Muscle layer of colon (tissue), 2 donors: Measurements from ENCODE around the gene LRRC8D.

ENCODE experiments used
- H3K27ac ChIP-seq: one replicate; pipeline ENCODE4 v1.7.0; 2013; ENCODE audit warnings: low read depth, mild to moderate bottlenecking, low read length, moderate library complexity
- H3K27me3 ChIP-seq, 2 donors: one replicate each; pipeline ENCODE4 v1.7.0; 2013; ENCODE audit warnings: low read length in 2 of 2, mild to moderate bottlenecking in 2 of 2; ENCODE audit not compliant: insufficient read depth in 2 of 2, control insufficient read depth in 1 of 2
- H3K36me3 ChIP-seq: one replicate; pipeline ENCODE4 v1.7.0; 2013; ENCODE audit warnings: mild to moderate bottlenecking, low read length; ENCODE audit not compliant: insufficient read depth
- H3K4me1 ChIP-seq: one replicate; pipeline ENCODE4 v1.7.0; 2013; ENCODE audit warnings: mild to moderate bottlenecking, low read length; ENCODE audit not compliant: insufficient read depth
- H3K4me3 ChIP-seq, 2 donors: one replicate each; pipeline ENCODE4 v1.7.0; 2013; ENCODE audit warnings: low read length in 2 of 2, low read depth in 1 of 2, mild to moderate bottlenecking in 1 of 2, moderate library complexity in 1 of 2
- H3K9ac ChIP-seq: one replicate; pipeline ENCODE4 v1.7.0; 2013; ENCODE audit warnings: low read length
- H3K9me3 ChIP-seq: one replicate; pipeline ENCODE4 v1.7.0; 2013; ENCODE audit warnings: mild to moderate bottlenecking, low read length
- donor health status: abdominal sarcoma.
- donor health status: Adenocarcinoma of cecum.

Gene LRRC8D

DNA sequence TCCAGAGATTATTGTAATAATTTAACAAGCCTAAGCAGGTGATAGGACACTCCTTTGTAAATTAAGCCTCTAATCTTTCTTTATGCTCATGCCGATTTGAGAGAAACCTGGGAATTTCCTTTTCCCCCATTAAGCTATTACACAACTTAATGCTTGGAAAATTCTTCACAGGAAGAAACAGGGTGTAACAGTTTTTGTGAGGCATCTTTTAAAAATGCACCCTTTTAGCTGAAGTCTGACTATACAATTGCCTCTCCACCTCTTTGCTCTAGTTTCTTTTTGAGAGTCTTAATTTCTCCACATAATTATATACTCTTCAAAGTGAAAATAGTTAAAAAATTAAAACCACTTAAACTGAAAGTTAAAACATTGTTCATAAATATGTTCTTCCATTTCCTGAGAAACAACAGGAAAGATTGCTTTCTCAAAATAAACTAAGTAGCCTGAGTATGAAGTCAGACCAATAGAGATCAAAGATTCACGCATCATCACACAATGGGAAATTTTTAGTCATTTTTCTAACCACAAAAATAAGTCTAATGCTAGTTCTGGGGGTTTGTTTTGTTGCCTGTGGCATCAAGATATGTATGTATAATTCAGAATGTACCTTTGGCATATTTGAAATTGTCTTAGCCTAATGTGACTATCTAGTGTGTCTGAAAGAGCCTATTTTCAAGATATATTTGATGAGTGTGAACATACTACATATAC, 34.7 kb downstream of the LRRC8D start:
- Histone ChIP-seq H3K4me1 (no peaks in the 10 kb centered on the region), H3K36me3 (no peaks in the 10 kb centered on the region), H3K9ac (no peak overlapping the region), H3K27ac (no peak overlapping the region), H3K27me3 (no peaks in the 10 kb centered on the region), H3K4me3 (no peak overlapping the region), H3K9me3 (no peaks in the 10 kb centered on the region)

DNA sequence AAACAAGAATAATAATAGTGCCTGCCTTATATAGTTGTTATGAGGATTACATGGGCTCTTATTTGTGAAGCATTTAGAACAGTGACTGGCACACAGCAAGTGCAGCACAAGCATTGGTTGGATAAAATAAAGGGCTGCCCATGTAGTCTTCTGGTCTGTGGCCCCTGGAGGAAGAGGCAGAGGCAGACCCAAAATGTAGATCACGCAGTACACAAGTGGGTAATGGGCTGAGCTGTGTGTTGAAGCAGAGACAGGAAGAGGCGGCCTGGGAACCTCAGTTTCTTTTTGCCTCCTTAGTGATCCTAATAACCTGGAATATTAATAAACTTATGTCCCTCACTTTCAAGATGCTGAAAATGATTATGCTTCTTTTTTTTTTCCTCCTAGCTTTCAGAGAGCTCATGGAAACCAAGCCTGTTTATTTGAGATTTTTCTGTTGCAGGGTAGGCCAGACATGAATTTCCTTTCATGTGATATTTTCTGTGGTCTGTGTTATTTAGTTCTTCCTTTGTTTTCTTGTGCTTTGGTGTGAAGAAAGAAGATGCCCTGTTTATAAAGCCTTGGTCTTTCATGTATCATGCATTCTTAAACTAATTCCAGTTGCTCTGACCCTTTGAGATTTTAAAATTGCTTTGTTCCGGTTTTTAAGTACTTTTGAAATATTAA, 42.5 kb downstream of the LRRC8D start:
- H3K4me3 ChIP-seq = no peak overlapping the region
- H3K4me1 ChIP-seq = no peaks in the 10 kb centered on the region
- no peak overlapping the region for H3K9ac ChIP-seq
- H3K27ac ChIP-seq = no peak overlapping the region
- no peaks in the 10 kb centered on the region for H3K36me3 ChIP-seq
- no peaks in the 10 kb centered on the region for H3K9me3 ChIP-seq
- H3K27me3 ChIP-seq = no peaks in the 10 kb centered on the region

DNA sequence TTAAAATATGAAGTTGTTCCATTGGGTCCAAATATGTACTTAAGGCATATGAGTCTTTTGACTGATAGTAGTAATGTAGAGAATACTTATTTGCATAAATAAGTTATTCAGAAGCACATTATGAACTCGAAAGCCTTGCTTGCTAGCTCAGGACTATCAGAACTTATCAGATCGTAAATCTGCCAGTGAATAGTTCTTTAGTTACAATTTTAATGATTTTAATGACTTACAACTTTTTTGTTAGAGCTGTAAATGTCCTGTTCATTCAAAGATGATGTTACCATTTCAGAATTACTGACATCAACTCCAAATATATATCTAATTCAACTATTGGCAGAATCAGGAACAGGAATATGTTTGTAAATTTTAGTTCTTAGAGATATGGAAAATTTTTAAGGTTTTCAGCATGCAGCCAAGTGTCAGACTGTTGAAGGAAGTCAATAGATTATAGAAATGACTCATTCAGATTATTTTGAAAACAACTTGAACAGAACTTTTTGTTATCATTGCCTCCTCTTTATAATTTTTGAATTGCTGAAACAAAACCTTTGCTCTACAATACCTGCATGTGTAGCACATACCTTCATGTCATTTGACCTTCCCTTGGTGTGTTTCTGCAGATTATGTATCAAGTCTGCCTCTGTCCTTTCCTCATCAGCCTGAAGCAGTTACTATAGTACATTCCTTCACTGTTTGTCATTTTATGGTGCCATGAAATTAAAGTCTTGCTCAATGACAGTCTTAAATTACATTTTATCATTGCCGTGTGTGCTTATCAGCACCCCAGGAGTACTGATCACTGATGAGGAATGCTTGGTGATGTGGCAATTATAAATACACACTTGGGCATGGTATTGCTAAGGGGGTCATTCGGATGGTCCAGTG, 44.9 kb downstream of the LRRC8D start:
- H3K27me3 ChIP-seq = no peaks in the 10 kb centered on the region
- H3K9me3 ChIP-seq = no peaks in the 10 kb centered on the region
- no peak overlapping the region for H3K27ac ChIP-seq
- H3K4me1 ChIP-seq = no peaks in the 10 kb centered on the region
- no peak overlapping the region for H3K9ac ChIP-seq
- no peak overlapping the region for H3K4me3 ChIP-seq
- H3K36me3 ChIP-seq = no peaks in the 10 kb centered on the region

DNA sequence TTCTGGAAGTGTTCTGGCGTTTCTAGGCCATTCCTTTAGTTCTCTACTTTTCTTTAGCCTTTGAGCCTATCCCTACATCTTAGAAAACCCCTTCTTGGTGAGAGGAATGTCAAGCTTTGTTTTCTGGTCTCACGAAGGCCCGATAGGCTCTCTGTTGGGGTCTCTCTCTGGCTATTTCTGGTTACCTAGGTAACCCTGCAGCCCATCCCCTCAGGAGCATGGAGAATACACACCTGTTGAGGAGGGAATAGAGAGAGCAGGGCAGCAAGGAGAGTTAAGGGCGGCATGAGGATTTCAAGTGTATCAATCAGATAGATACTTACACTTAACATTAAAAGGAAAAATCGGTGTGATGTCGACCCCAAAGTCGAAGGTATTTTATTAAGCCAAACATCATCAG, 45.7 kb downstream of the LRRC8D start:
- Histone ChIP-seq H3K27ac (no peak overlapping the region), H3K9me3 (no peaks in the 10 kb centered on the region), H3K4me1 (no peaks in the 10 kb centered on the region), H3K4me3 (no peak overlapping the region), H3K36me3 (no peaks in the 10 kb centered on the region), H3K27me3 (no peaks in the 10 kb centered on the region), H3K9ac (no peak overlapping the region)

DNA sequence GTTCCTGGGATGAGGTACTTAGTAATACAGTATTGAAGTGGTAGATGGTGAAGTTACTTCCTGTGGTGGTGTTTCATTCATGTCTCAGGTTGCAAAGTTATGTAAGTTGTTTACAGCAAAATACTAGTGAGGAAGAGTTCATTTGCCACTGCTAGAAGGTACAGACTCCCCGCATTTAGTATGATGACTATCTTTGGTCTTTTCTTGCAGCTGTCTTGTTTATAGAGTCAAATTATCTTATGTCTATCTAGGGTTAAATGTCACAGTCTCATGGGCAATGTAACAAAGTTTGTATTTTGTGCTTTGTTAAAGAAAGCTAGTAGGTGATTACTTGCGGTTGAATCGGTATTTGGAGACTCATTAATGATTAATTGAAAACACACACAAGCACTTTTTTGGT, 50.2 kb downstream of the LRRC8D start:
- H3K27ac ChIP-seq = no peak overlapping the region
- H3K4me3 ChIP-seq = no peak overlapping the region
- peaks cover 10% of the 10 kb centered on the region for H3K4me1 ChIP-seq
- no peaks in the 10 kb centered on the region for H3K27me3 ChIP-seq
- H3K36me3 ChIP-seq = no peaks in the 10 kb centered on the region
- H3K9me3 ChIP-seq = no peaks in the 10 kb centered on the region
- no peak overlapping the region for H3K9ac ChIP-seq

DNA sequence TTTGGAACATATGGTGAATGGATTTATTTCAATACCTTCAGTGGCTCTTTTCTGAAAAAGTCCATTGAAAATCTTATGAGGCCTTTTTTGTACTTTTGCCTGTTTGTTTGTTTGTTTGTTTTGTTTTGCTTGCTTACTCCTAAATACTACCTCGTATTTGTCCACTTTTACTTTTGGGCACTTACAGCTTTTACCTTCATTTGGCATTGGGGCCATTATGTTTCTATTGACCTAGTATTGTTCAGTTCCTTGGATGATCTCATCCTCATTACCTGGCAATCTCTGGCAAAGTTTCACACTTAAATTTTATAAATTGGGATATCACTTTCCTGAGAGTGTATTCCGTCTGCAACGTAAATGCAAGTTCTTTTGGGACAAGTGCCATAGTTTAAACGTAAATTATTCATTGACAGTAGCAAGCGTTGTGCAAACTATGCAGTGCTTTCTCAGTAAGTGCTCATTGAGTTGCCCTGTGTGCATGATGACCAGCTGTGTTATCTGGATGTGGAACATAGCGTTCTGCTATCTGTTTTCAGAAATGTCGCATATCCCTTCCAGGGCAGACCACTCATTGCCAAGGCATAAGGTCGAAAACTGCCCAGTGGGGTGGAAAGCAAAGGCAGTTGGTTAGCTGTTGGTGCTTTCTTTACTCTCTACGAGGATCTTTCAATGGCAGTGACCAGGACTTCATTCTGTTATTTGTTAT, 51.1 kb downstream of the LRRC8D start:
- Histone ChIP-seq H3K27ac (no peak overlapping the region), H3K27me3 (no peaks in the 10 kb centered on the region), H3K4me3 (no peak overlapping the region), H3K36me3 (no peaks in the 10 kb centered on the region), H3K4me1 (peaks cover 10% of the 10 kb centered on the region), H3K9me3 (no peaks in the 10 kb centered on the region), H3K9ac (no peak overlapping the region)

DNA sequence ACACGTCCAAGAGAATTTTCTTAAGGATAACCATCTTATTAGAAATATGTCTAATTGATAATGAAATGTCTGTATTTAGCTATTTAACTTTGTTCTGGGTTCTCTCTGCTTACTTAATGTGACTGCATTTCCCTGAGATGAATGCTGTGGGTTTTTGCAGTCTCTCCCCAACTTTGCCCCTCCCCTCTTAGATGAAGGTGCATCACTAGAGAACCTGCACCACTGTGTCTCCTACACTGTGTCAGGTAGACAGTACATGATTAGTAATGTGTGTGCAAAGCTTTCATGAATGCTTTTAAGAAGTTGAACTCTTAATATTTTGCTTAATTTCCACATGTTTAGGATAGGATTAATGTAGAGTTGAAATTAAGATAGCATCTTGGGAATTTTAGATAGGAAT, 51.7 kb downstream of the LRRC8D start:
- Histone ChIP-seq H3K27ac (no peak overlapping the region), H3K9ac (no peak overlapping the region)

DNA sequence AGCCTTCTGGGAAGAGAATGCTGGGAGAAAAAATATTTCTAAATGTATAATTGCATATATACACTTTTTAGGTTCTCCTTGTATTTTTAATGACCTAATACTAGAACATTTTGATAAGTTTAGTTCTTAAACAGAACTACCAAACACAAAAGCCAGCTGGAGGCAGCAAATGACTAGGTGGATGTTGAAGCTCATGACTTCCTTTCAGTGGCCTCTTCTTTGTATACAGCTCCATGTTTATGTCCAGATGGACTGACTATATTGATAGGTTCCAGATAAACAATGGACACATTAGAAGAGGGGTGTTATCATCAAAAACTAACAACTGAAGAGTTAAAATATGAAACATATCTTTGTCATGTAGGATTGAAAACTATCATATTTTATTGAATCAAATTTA, 52.5 kb downstream of the LRRC8D start:
- H3K9ac ChIP-seq = no peak overlapping the region
- H3K9me3 ChIP-seq = no peaks in the 10 kb centered on the region
- H3K4me1 ChIP-seq = peaks cover 10% of the 10 kb centered on the region
- H3K4me3 ChIP-seq = no peak overlapping the region
- no peak overlapping the region for H3K27ac ChIP-seq
- H3K36me3 ChIP-seq = no peaks in the 10 kb centered on the region
- no peaks in the 10 kb centered on the region for H3K27me3 ChIP-seq

More for the DNA sequence above, 51.7 kb downstream of the LRRC8D start:
- Histone ChIP-seq H3K36me3 (no peaks in the 10 kb centered on the region), H3K9me3 (no peaks in the 10 kb centered on the region), H3K27me3 (no peaks in the 10 kb centered on the region), H3K4me1 (peaks cover 10% of the 10 kb centered on the region), H3K4me3 (no peak overlapping the region)

DNA sequence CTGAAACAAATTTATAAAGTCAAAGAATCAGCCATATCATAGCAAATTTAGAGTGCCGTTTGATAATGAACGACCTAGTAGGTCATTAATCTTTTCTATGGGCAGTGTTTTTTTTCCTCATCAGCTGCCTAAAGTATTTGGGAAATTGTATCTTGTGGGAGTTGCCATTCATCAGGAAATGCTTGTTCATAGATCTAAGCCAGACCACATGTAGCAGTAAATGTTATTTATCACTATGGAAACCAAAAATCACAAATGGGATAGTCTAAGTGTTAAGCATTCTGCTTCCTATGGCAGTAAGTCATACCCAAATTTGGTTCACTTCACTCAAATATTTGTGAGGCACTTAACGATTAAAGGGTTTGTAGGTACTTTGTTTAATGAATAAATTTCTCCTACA, 52.9 kb downstream of the LRRC8D start:
- Histone ChIP-seq H3K4me1 (peaks cover 10% of the 10 kb centered on the region), H3K9me3 (no peaks in the 10 kb centered on the region), H3K27me3 (no peaks in the 10 kb centered on the region), H3K4me3 (no peak overlapping the region), H3K9ac (no peak overlapping the region), H3K27ac (no peak overlapping the region), H3K36me3 (no peaks in the 10 kb centered on the region)

DNA sequence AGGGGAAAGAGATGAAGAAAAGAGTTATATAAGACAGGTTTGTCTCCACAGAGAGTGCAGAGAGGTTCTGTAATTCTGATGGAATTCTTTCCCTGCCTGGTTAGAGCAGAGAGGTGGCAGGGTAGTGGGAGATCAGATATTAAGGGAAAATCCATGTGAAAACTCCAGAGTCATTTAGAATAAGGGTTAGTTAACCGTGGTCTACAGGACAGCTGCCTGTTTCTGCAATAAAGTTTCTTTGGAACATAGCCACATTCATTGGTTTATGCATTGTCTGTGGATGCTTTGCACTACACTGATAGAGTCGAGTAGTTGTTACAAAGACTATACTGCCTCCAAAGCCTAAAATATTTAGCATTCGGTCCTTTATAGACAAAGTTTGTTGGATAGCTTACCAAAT, 55.6 kb downstream of the LRRC8D start:
- no peaks in the 10 kb centered on the region for H3K9me3 ChIP-seq
- H3K4me1 ChIP-seq = peaks cover 10% of the 10 kb centered on the region
- H3K9ac ChIP-seq = no peak overlapping the region
- no peak overlapping the region for H3K27ac ChIP-seq
- no peaks in the 10 kb centered on the region for H3K27me3 ChIP-seq
- no peaks in the 10 kb centered on the region for H3K36me3 ChIP-seq
- no peak overlapping the region for H3K4me3 ChIP-seq

DNA sequence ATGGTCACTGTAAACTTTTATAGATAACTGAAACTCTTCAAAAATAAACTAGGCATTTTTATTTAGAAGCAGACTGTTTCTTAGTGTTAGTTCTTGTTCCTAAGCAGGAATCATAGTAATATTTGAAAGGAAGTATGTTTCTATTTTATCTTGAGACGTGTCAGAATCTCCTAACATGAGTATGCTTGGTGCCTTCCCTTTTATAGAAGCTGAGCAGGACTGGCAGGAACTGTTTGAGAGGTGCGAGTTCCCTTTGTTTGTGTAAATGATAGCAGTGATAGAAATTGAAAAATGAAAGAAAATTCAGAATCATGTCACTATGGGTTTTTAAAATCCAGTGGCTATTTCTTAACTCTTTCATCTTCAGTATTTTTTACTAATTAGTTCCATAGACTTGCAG, 56.9 kb downstream of the LRRC8D start:
- no peaks in the 10 kb centered on the region for H3K9me3 ChIP-seq
- H3K9ac ChIP-seq = no peak overlapping the region
- H3K27ac ChIP-seq = no peak overlapping the region
- no peak overlapping the region for H3K4me3 ChIP-seq
- no peaks in the 10 kb centered on the region for H3K36me3 ChIP-seq
- H3K4me1 ChIP-seq = peaks cover 10% of the 10 kb centered on the region
- no peaks in the 10 kb centered on the region for H3K27me3 ChIP-seq
